ENCODE measurements around the gene SEMA3F. TPM values are rescaled to one million over a fixed set of nuclear protein-coding genes. Genes with fewer than 3 reads are reported as not detected.

SEMA3F gene
- total RNA-seq, 1 donor from 2014 or later = 14.5 TPM

GRCh38 chr3:50170689-50171088, 15.6 kb downstream of the SEMA3F start:
- Histone ChIP-seq H3K9me3 (ENCODE audit: low read depth) (no peaks in the 10 kb centered on the region), H4K20me1 (ENCODE audit: low read depth) (peaks cover 71% of the 10 kb centered on the region), H2AFZ (replicated peaks) (no peak overlapping the region), H3K27ac (no peak overlapping the region), H3F3A (ENCODE audit: low read depth) (peaks cover 22% of the 10 kb centered on the region), H3K4me1 (peaks cover 55% of the 10 kb centered on the region), H3K4me2 (no peak overlapping the region), H3K36me3 (no peaks in the 10 kb centered on the region), H3K9ac (no peak overlapping the region), H3K79me2 (ENCODE audit: low read depth) (peaks cover 12% of the 10 kb centered on the region), H3K27me3 (no peaks in the 10 kb centered on the region), H3K4me3 (no peak overlapping the region)
- TF ChIP-seq EZH2 (IDR thresholded peaks at IDR 0.05) (no peak), CTCF (IDR thresholded peaks at IDR 0.05) (no peak), EZH2phosphoT487 (IDR thresholded peaks at IDR 0.05) (no peak)
- Mint-ChIP-seq H3K27me3 (ENCODE audit: insufficient read depth, low read depth) (peaks cover 4% of the 10 kb centered on the region), H3K4me3 (no peak overlapping the region), H3K9me3 (no peaks in the 10 kb centered on the region), H3K27ac (no peak overlapping the region), H3K36me3 (no peaks in the 10 kb centered on the region), H3K4me1 (peaks cover 54% of the 10 kb centered on the region)
- DNase-seq (ENCODE audit: low spot score) = no peak

- Mint-ChIP-seq H3K27ac (no peak overlapping the region), H3K27me3 (ENCODE audit: insufficient read depth, low read depth) (peaks cover 4% of the 10 kb centered on the region), H3K4me1 (peaks cover 44% of the 10 kb centered on the region), H3K4me3 (no peak overlapping the region), H3K36me3 (no peaks in the 10 kb centered on the region), H3K9me3 (no peaks in the 10 kb centered on the region)
- Histone ChIP-seq H2AFZ (replicated peaks) (no peak overlapping the region), H3K27me3 (no peaks in the 10 kb centered on the region), H3K9ac (no peak overlapping the region), H3K27ac (no peak overlapping the region), H3K4me3 (no peak overlapping the region), H3K36me3 (no peaks in the 10 kb centered on the region), H3F3A (ENCODE audit: low read depth) (peaks cover 21% of the 10 kb centered on the region), H3K9me3 (ENCODE audit: low read depth) (no peaks in the 10 kb centered on the region), H4K20me1 (ENCODE audit: low read depth) (peaks cover 61% of the 10 kb centered on the region), H3K4me1 (peaks cover 45% of the 10 kb centered on the region), H3K79me2 (ENCODE audit: low read depth) (peaks cover 5% of the 10 kb centered on the region), H3K4me2 (no peak overlapping the region)
- TF ChIP-seq EZH2 (IDR thresholded peaks at IDR 0.05) (no peak), EZH2phosphoT487 (IDR thresholded peaks at IDR 0.05) (no peak), CTCF (IDR thresholded peaks at IDR 0.05) (no peak)
- no peak for DNase-seq (ENCODE audit: low spot score)
Measured at GRCh38 chr3:50171540-50172301, 16.6 kb downstream of the SEMA3F start.

- peaks cover 7% of the 10 kb centered on the region for H3K27me3 Mint-ChIP-seq (ENCODE audit: insufficient read depth, low read depth)
- H3K4me2 ChIP-seq = no peak overlapping the region
Measured at GRCh38 chr3:50172626-50173220, 17.6 kb downstream of the SEMA3F start.

More at GRCh38 chr3:50172626-50173220, 17.6 kb downstream of the SEMA3F start:
- H3K4me1 Mint-ChIP-seq = peaks cover 35% of the 10 kb centered on the region
- Histone ChIP-seq H3K9me3 (ENCODE audit: low read depth) (no peaks in the 10 kb centered on the region), H3K4me3 (no peak overlapping the region), H3F3A (ENCODE audit: low read depth) (peaks cover 13% of the 10 kb centered on the region), H4K20me1 (ENCODE audit: low read depth) (peaks cover 51% of the 10 kb centered on the region), H3K79me2 (ENCODE audit: low read depth) (no peaks in the 10 kb centered on the region), H3K4me1 (peaks cover 35% of the 10 kb centered on the region), H2AFZ (replicated peaks) (no peak overlapping the region), H3K9ac (no peak overlapping the region), H3K36me3 (no peaks in the 10 kb centered on the region), H3K27ac (no peak overlapping the region), H3K27me3 (no peaks in the 10 kb centered on the region)
- H3K27ac Mint-ChIP-seq = no peak overlapping the region
- TF ChIP-seq CTCF (IDR thresholded peaks at IDR 0.05) (no peak), EZH2phosphoT487 (IDR thresholded peaks at IDR 0.05) (no peak), EZH2 (IDR thresholded peaks at IDR 0.05) (no peak)
- no peak overlapping the region for H3K4me3 Mint-ChIP-seq
- H3K9me3 Mint-ChIP-seq = no peaks in the 10 kb centered on the region
- no peaks in the 10 kb centered on the region for H3K36me3 Mint-ChIP-seq
- DNase-seq (ENCODE audit: low spot score) = no peak
